ENCODE measurements around the gene FPR3. TPM values are rescaled to one million over a fixed set of nuclear protein-coding genes. Genes with fewer than 3 reads are reported as not detected.

FPR3 gene
- total and polyA plus RNA-seq, 2 donors (not counting 1 experiment from before 2014, with no cell fraction given): not detected

DNA sequence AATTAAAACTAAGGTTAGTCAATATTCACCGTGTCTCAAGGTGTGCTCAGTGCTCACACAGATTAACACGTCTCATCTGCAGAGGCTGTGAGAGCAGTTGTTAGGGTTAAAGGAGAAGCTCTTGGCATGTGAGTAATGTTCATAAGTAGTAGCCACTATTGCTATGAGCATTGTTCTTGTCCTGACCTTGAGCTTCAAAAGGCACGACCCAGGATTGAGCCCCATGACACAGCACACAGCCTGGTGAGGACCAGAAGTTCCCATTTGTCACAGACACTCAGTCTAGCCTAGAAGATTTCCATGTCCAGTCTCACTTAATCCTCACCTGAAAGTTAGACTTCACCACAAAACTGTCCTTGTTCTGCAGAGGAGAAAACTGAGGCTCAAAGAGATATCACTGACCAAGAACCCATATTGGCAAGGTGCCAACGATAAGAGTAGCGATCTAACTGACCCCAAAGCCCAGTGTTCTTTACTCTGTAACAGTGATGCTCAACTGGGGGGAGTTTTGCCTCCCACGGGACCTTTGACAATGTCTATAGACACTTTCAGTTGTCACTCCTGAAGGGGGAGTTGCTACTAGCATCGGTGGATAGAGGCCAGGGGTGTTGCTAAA lies 26.0 kb downstream of the FPR3 start:
- Histone ChIP-seq H2AFZ (ENCODE audit: low read length) (no peak overlapping the region), H3K4me3 (replicated peaks in 1 of 4; ENCODE audit: control extremely low read depth in 1 of 4, insufficient read depth in 1 of 4, low read depth in 3 of 4, low read length in 4 of 4) (no peak overlapping the region), H3K27ac (ENCODE audit: insufficient read depth, low read length) (no peak overlapping the region), H3K9me3 (ENCODE audit: control insufficient read depth, insufficient read depth, low read depth, low read length) (no peaks in the 10 kb centered on the region), H3K36me3 (ENCODE audit: control insufficient read depth, insufficient read depth, low read length) (no peaks in the 10 kb centered on the region), H3K9ac (ENCODE audit: insufficient read depth, low read length) (no peak overlapping the region), H4K20me1 (ENCODE audit: control insufficient read depth, extremely low read depth, insufficient read depth, low read length) (no peaks in the 10 kb centered on the region), H3K4me1 (ENCODE audit: control insufficient read depth, extremely low read depth, insufficient read depth, low read length) (no peaks in the 10 kb centered on the region), H3K27me3 (ENCODE audit: control insufficient read depth, insufficient read depth, low read length) (no peaks in the 10 kb centered on the region), H3K79me2 (ENCODE audit: control insufficient read depth, insufficient read depth, low read length) (no peaks in the 10 kb centered on the region), H3K4me2 (ENCODE audit: extremely low read depth, insufficient read depth, low read length) (no peak overlapping the region)
- no peak for DNase-seq (ENCODE audit: low read depth in 2 of 2)
- no peak for TF ChIP-seq EZH2 (IDR thresholded peaks at IDR 0.05; ENCODE audit: low read length, missing control alignments)
- TF ChIP-seq, protein P1, sequence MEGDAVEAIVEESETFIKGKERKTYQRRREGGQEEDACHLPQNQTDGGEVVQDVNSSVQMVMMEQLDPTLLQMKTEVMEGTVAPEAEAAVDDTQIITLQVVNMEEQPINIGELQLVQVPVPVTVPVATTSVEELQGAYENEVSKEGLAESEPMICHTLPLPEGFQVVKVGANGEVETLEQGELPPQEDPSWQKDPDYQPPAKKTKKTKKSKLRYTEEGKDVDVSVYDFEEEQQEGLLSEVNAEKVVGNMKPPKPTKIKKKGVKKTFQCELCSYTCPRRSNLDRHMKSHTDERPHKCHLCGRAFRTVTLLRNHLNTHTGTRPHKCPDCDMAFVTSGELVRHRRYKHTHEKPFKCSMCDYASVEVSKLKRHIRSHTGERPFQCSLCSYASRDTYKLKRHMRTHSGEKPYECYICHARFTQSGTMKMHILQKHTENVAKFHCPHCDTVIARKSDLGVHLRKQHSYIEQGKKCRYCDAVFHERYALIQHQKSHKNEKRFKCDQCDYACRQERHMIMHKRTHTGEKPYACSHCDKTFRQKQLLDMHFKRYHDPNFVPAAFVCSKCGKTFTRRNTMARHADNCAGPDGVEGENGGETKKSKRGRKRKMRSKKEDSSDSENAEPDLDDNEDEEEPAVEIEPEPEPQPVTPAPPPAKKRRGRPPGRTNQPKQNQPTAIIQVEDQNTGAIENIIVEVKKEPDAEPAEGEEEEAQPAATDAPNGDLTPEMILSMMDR (conservative IDR thresholded peaks at IDR 0.05 in 1 of 2, IDR thresholded peaks at IDR 0.05 in 1 of 2; ENCODE audit: low read depth in 1 of 2, low read length in 2 of 2): no peak

DNA sequence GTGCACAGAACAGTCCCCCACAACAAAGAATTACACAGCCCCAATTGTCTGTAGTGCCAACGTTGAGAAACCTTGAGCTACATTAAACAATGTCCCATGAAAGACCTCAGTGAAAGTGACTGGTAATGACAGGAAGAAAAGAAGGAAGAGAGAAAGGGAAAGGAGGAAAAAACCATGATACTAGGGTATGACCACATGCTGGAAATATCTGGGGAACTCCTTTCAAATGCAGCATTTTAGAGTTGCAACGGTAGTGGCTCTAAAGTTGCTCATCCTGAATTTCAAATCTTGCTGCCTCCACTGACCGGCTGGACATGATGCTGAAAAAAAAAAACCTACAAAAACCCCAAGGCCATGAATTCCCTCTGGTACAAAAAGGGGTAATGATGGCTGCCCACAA lies 26.5 kb downstream of the FPR3 start:
- no peak overlapping the region for H3K27ac ChIP-seq (ENCODE audit: insufficient read depth, low read length)
- no peak for DNase-seq (ENCODE audit: low read depth in 2 of 2)
- no peaks in the 10 kb centered on the region for H3K36me3 ChIP-seq (ENCODE audit: control insufficient read depth, insufficient read depth, low read length)
- H3K4me1 ChIP-seq (ENCODE audit: control insufficient read depth, extremely low read depth, insufficient read depth, low read length): no peaks in the 10 kb centered on the region
- no peak overlapping the region for H3K4me2 ChIP-seq (ENCODE audit: extremely low read depth, insufficient read depth, low read length)
- H2AFZ ChIP-seq (ENCODE audit: low read length): no peak overlapping the region
- H3K79me2 ChIP-seq (ENCODE audit: control insufficient read depth, insufficient read depth, low read length): no peaks in the 10 kb centered on the region
- no peak overlapping the region for H3K9ac ChIP-seq (ENCODE audit: insufficient read depth, low read length)
- no peaks in the 10 kb centered on the region for H4K20me1 ChIP-seq (ENCODE audit: control insufficient read depth, extremely low read depth, insufficient read depth, low read length)
- H3K9me3 ChIP-seq (ENCODE audit: control insufficient read depth, insufficient read depth, low read depth, low read length): no peaks in the 10 kb centered on the region
- no peak overlapping the region for H3K4me3 ChIP-seq (replicated peaks in 1 of 4; ENCODE audit: control extremely low read depth in 1 of 4, insufficient read depth in 1 of 4, low read depth in 3 of 4, low read length in 4 of 4)
- no peaks in the 10 kb centered on the region for H3K27me3 ChIP-seq (ENCODE audit: control insufficient read depth, insufficient read depth, low read length)
- TF ChIP-seq, protein P1 (conservative IDR thresholded peaks at IDR 0.05 in 1 of 2, IDR thresholded peaks at IDR 0.05 in 1 of 2; ENCODE audit: low read depth in 1 of 2, low read length in 2 of 2): no peak
- no peak for TF ChIP-seq EZH2 (IDR thresholded peaks at IDR 0.05; ENCODE audit: low read length, missing control alignments)

DNA sequence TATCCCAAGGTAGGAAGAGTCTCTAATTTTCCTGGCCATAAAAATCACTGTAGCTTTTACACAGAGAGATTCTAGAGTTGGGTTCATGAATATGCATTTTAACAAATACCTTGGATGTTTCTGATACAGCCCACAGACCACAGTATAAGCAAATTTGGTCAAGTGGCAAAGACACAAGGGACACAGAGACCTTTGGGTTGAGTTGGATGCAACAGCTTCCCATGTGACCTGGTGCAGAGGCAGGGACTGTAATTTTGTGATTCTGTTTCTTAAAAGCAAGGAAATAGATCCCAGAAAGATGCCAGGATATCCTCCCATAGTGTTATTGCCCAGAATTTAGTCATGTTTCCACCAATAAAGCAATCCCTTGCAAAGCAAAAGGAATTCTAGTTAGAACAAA lies 27.0 kb downstream of the FPR3 start:
- no peak for DNase-seq (ENCODE audit: low read depth in 2 of 2)
- H3K79me2 ChIP-seq (ENCODE audit: control insufficient read depth, insufficient read depth, low read length): no peaks in the 10 kb centered on the region
- TF ChIP-seq, protein P1 (conservative IDR thresholded peaks at IDR 0.05 in 1 of 2, IDR thresholded peaks at IDR 0.05 in 1 of 2; ENCODE audit: low read depth in 1 of 2, low read length in 2 of 2): no peak
- TF ChIP-seq EZH2 (IDR thresholded peaks at IDR 0.05; ENCODE audit: low read length, missing control alignments): no peak
- no peaks in the 10 kb centered on the region for H3K4me1 ChIP-seq (ENCODE audit: control insufficient read depth, extremely low read depth, insufficient read depth, low read length)
- no peak overlapping the region for H3K4me3 ChIP-seq (replicated peaks in 1 of 4; ENCODE audit: control extremely low read depth in 1 of 4, insufficient read depth in 1 of 4, low read depth in 3 of 4, low read length in 4 of 4)
- no peak overlapping the region for H3K27ac ChIP-seq (ENCODE audit: insufficient read depth, low read length)
- no peak overlapping the region for H3K4me2 ChIP-seq (ENCODE audit: extremely low read depth, insufficient read depth, low read length)
- no peak overlapping the region for H2AFZ ChIP-seq (ENCODE audit: low read length)
- H3K27me3 ChIP-seq (ENCODE audit: control insufficient read depth, insufficient read depth, low read length): no peaks in the 10 kb centered on the region
- no peaks in the 10 kb centered on the region for H3K36me3 ChIP-seq (ENCODE audit: control insufficient read depth, insufficient read depth, low read length)
- H4K20me1 ChIP-seq (ENCODE audit: control insufficient read depth, extremely low read depth, insufficient read depth, low read length): no peaks in the 10 kb centered on the region
- H3K9me3 ChIP-seq (ENCODE audit: control insufficient read depth, insufficient read depth, low read depth, low read length): no peaks in the 10 kb centered on the region
- no peak overlapping the region for H3K9ac ChIP-seq (ENCODE audit: insufficient read depth, low read length)
